ENCODE measurements around the gene STBD1. TPM values are rescaled to one million over a fixed set of nuclear protein-coding genes. Genes with fewer than 3 reads are reported as not detected.
A peak's percentile ranks its signal among the peaks of the same experiment; 100 is the strongest.

The STBD1 gene
- total and polyA plus RNA-seq, 2 experiments from 2014 or later, result 10.3 to 10.6 TPM

- in situ Hi-C loops (cut with MboI), result no loop called here
- no peak overlapping the region for H3K27ac ChIP-seq
- H2AFZ ChIP-seq, result no peak overlapping the region
- no peak overlapping the region for H3K4me3 ChIP-seq
- no peak overlapping the region for H3K9ac ChIP-seq
- no peaks in the 10 kb centered on the region for H3K9me2 ChIP-seq (ENCODE audit: insufficient read depth)
- H3K79me2 ChIP-seq (ENCODE audit: insufficient read depth), result no peaks in the 10 kb centered on the region
- no peak overlapping the region for H3K4me2 ChIP-seq (ENCODE audit: unreplicated experiment)
- no peaks in the 10 kb centered on the region for H3K27me3 ChIP-seq (replicated peaks; ENCODE audit: insufficient read depth)
- H4K20me1 ChIP-seq (ENCODE audit: insufficient read depth), result no peaks in the 10 kb centered on the region
- H3F3A ChIP-seq (ENCODE audit: insufficient read depth), result peaks cover 18% of the 10 kb centered on the region
- H3K36me3 ChIP-seq (ENCODE audit: low read depth), result no peaks in the 10 kb centered on the region
- TF ChIP-seq EZH2phosphoT487 (IDR thresholded peaks at IDR 0.05; ENCODE audit: insufficient read depth, low read depth), result no peak
- no peak for TF ChIP-seq EZH2 (IDR thresholded peaks at IDR 0.05; ENCODE audit: insufficient read depth, poor library complexity, severe bottlenecking)
- DNase-seq, result no peak
- no peaks in the 10 kb centered on the region for H3K9me3 ChIP-seq (ENCODE audit: low read depth)
- peaks cover 13% of the 10 kb centered on the region for H3K4me1 ChIP-seq (ENCODE audit: insufficient read depth)
These were observed 8.3 kb upstream of the STBD1 start for GRCh38 chr4:76298227-76298626.

GRCh38 chr4:76300012-76300411, 6.5 kb upstream of the STBD1 start:
- no peaks in the 10 kb centered on the region for H3K9me2 ChIP-seq (ENCODE audit: insufficient read depth)
- no peaks in the 10 kb centered on the region for H3K79me2 ChIP-seq (ENCODE audit: insufficient read depth)
- H3K4me3 ChIP-seq, result no peak overlapping the region
- peaks cover 13% of the 10 kb centered on the region for H3K4me1 ChIP-seq (ENCODE audit: insufficient read depth)
- no peaks in the 10 kb centered on the region for H3K9me3 ChIP-seq (ENCODE audit: low read depth)
- 93 to 95% methylated on average over 4 of the region's 4 CpGs for WGBS, 2 experiments (ENCODE audit: low coverage in 1 of 2, low lambda C conversion rate in 2 of 2, missing lambda C conversion rate in 2 of 2)
- no peaks in the 10 kb centered on the region for H4K20me1 ChIP-seq (ENCODE audit: insufficient read depth)
- H2AFZ ChIP-seq, result no peak overlapping the region
- H3K36me3 ChIP-seq (ENCODE audit: low read depth), result no peaks in the 10 kb centered on the region
- peaks cover 18% of the 10 kb centered on the region for H3F3A ChIP-seq (ENCODE audit: insufficient read depth)
- TF ChIP-seq EZH2 (IDR thresholded peaks at IDR 0.05; ENCODE audit: insufficient read depth, poor library complexity, severe bottlenecking) (no peak), EZH2phosphoT487 (IDR thresholded peaks at IDR 0.05; ENCODE audit: insufficient read depth, low read depth) (no peak)
- no peak for DNase-seq
- H3K4me2 ChIP-seq (ENCODE audit: unreplicated experiment), result no peak overlapping the region
- no peak overlapping the region for H3K27ac ChIP-seq
- H3K9ac ChIP-seq, result no peak overlapping the region
- in situ Hi-C loops (cut with MboI), result no loop called here
- no peaks in the 10 kb centered on the region for H3K27me3 ChIP-seq (replicated peaks; ENCODE audit: insufficient read depth)

- H3K4me2 ChIP-seq (ENCODE audit: unreplicated experiment), result peak overlapping the region; percentile 28
- H3K27me3 ChIP-seq (replicated peaks; ENCODE audit: insufficient read depth), result no peaks in the 10 kb centered on the region
- no peaks in the 10 kb centered on the region for H3K9me3 ChIP-seq (ENCODE audit: low read depth)
- H3K4me1 ChIP-seq (ENCODE audit: insufficient read depth), result peaks cover 17% of the 10 kb centered on the region
- H3K79me2 ChIP-seq (ENCODE audit: insufficient read depth), result peaks cover 4% of the 10 kb centered on the region; the same call in 1 of the 2 replicates
- H3F3A ChIP-seq (ENCODE audit: insufficient read depth), result peaks cover 21% of the 10 kb centered on the region
- no peak overlapping the region for H3K4me3 ChIP-seq
- 100% methylated on average over 4 of the region's 4 CpGs for WGBS, 2 experiments (ENCODE audit: low coverage in 1 of 2, low lambda C conversion rate in 2 of 2, missing lambda C conversion rate in 2 of 2)
- no peak for TF ChIP-seq EZH2 (IDR thresholded peaks at IDR 0.05; ENCODE audit: insufficient read depth, poor library complexity, severe bottlenecking)
- TF ChIP-seq EZH2phosphoT487 (IDR thresholded peaks at IDR 0.05; ENCODE audit: insufficient read depth, low read depth), result no peak
- in situ Hi-C loops (cut with MboI), result no loop called here
- H4K20me1 ChIP-seq (ENCODE audit: insufficient read depth), result no peaks in the 10 kb centered on the region
- no peaks in the 10 kb centered on the region for H3K36me3 ChIP-seq (ENCODE audit: low read depth)
- H2AFZ ChIP-seq, result 0 out of 2 replicates have a peak overlapping the region, but pooled peaks have one; percentile 35
- H3K9ac ChIP-seq, result no peak overlapping the region
- H3K27ac ChIP-seq, result peak overlapping the region; percentile 39
- no peaks in the 10 kb centered on the region for H3K9me2 ChIP-seq (ENCODE audit: insufficient read depth)
- DNase-seq, result peak; percentile 87
These were observed 5.3 kb upstream of the STBD1 start for GRCh38 chr4:76301068-76301774.

- peaks cover 17% of the 10 kb centered on the region for H3K4me1 ChIP-seq (ENCODE audit: insufficient read depth)
- H3K79me2 ChIP-seq (ENCODE audit: insufficient read depth), result peaks cover 5% of the 10 kb centered on the region; the same call in 1 of the 2 replicates
- no peaks in the 10 kb centered on the region for H3K9me2 ChIP-seq (ENCODE audit: insufficient read depth)
- H3K9ac ChIP-seq, result no peak overlapping the region
- DNase-seq, result no peak
- H3K9me3 ChIP-seq (ENCODE audit: low read depth), result no peaks in the 10 kb centered on the region
- TF ChIP-seq EZH2 (IDR thresholded peaks at IDR 0.05; ENCODE audit: insufficient read depth, poor library complexity, severe bottlenecking) (no peak), EZH2phosphoT487 (IDR thresholded peaks at IDR 0.05; ENCODE audit: insufficient read depth, low read depth) (no peak)
- no peaks in the 10 kb centered on the region for H3K27me3 ChIP-seq (replicated peaks; ENCODE audit: insufficient read depth)
- WGBS, 2 experiments (ENCODE audit: low coverage in 1 of 2, low lambda C conversion rate in 2 of 2, missing lambda C conversion rate in 2 of 2), result 91 to 92% methylated on average over 1 of the region's 1 CpG
- no peak overlapping the region for H2AFZ ChIP-seq
- peak overlapping the region; percentile 39; the same call in 1 of the 2 replicates for H3K27ac ChIP-seq
- peak overlapping the region; percentile 28 for H3K4me2 ChIP-seq (ENCODE audit: unreplicated experiment)
- H3F3A ChIP-seq (ENCODE audit: insufficient read depth), result peaks cover 21% of the 10 kb centered on the region
- no peaks in the 10 kb centered on the region for H3K36me3 ChIP-seq (ENCODE audit: low read depth)
- no peaks in the 10 kb centered on the region for H4K20me1 ChIP-seq (ENCODE audit: insufficient read depth)
- in situ Hi-C loops (cut with MboI), result no loop called here
- no peak overlapping the region for H3K4me3 ChIP-seq
These were observed 4.8 kb upstream of the STBD1 start for GRCh38 chr4:76301775-76302162.
